Activated T-cell treated with anti-CD3 and anti-CD28 coated beads, Interleukin-2, amount 50 U/mL, for 48 hours (primary cell): ENCODE measurements around the gene EMP1.

Source experiments
- DNase-seq, 2 experiments: peaks; one replicate each; pipeline ENCODE4 v3.0.0-alpha.2; 2020

Gene EMP1

GRCh38 chr12:13173012-13173932 is 23.3 kb upstream of the EMP1 start:
- peak; percentile 57 to 69 for DNase-seq

GRCh38 chr12:13175499-13175898 is 21.0 kb upstream of the EMP1 start:
- no peak for DNase-seq

GRCh38 chr12:13176256-13176655 is 20.3 kb upstream of the EMP1 start:
- no peak for DNase-seq

GRCh38 chr12:13177373-13177772 is 19.2 kb upstream of the EMP1 start:
- DNase-seq = no peak

GRCh38 chr12:13177906-13178305 is 18.6 kb upstream of the EMP1 start:
- DNase-seq = no peak

GRCh38 chr12:13178568-13179210 is 17.8 kb upstream of the EMP1 start:
- no peak for DNase-seq

GRCh38 chr12:13179211-13180074 is 17.1 kb upstream of the EMP1 start:
- peak; percentile 78 to 81 for DNase-seq

- DNase-seq = no peak
Observed at GRCh38 chr12:13181375-13182070, 15.0 kb upstream of the EMP1 start.

- DNase-seq = no peak
Observed at GRCh38 chr12:13182881-13183280, 13.6 kb upstream of the EMP1 start.

- no peak for DNase-seq
Observed at GRCh38 chr12:13183620-13184019, 12.9 kb upstream of the EMP1 start.

GRCh38 chr12:13186302-13186701 is 10.2 kb upstream of the EMP1 start:
- no peak for DNase-seq

- DNase-seq = no peak
Observed at GRCh38 chr12:13187399-13187798, 9.1 kb upstream of the EMP1 start.

- no peak for DNase-seq
Observed at GRCh38 chr12:13189264-13189663, 7.3 kb upstream of the EMP1 start.

- DNase-seq = no peak
Observed at GRCh38 chr12:13190275-13190674, 6.3 kb upstream of the EMP1 start.

- no peak for DNase-seq
Observed at GRCh38 chr12:13192719-13193118, 3.8 kb upstream of the EMP1 start.

- no peak for DNase-seq
Observed at GRCh38 chr12:13193505-13194231, 2.9 kb upstream of the EMP1 start.

- DNase-seq = no peak
Observed at GRCh38 chr12:13194401-13195110, 2.0 kb upstream of the EMP1 start.

- no peak for DNase-seq
Observed at GRCh38 chr12:13195250-13195649, 1.3 kb upstream of the EMP1 start.

- no peak for DNase-seq
Observed at GRCh38 chr12:13195785-13196129, 769 bp upstream of the EMP1 start.

GRCh38 chr12:13197032-13197431 is 506 bp downstream of the EMP1 start:
- no peak for DNase-seq

GRCh38 chr12:13197526-13198143 is 1.1 kb downstream of the EMP1 start:
- DNase-seq = no peak
